Endometrial microvascular endothelial cells (primary cell): Measurements from ENCODE around the gene PTTG1IP2. TPM values are rescaled to one million over a fixed set of nuclear protein-coding genes. Genes with fewer than 3 reads are reported as not detected.
"Not testable (repeated sequence)": the region's sequence is repeated elsewhere in the genome, so short reads cannot be mapped to it uniquely, and the experiment has no call there.

ENCODE experiments used
- in situ Hi-C: cut with HindIII; loops from 2 replicates; pipeline ENCODE4 v1.10.0; 2017; ENCODE audit warnings: low sequenced_read_pairs, low pct_unique_long_range_greater_than_20kb; ENCODE audit errors: inconsistent ontology term
- total RNA-seq: library from RNA; depleted of rRNA; stranded (reverse); fragments of >200 nt; gene quantifications from one replicate; pipeline ENCODE4 v1.2.3, GENCODE V29; 2015; ENCODE audit errors: inconsistent ontology term

Gene PTTG1IP2
- total RNA-seq = not detected

GRCh38 chr7:90469554-90469953 lies at the start of gene PTTG1IP2:
TSS of gene PTTG1IP2 (plus strand) at chr7:90469639. CDS start at chr7:90469787, 148 bp downstream.
- in situ Hi-C loops = no loop called here

GRCh38 chr7:90421651-90422050 lies 47.8 kb upstream of the PTTG1IP2 start:
- in situ Hi-C loops = no loop called here

- in situ Hi-C loops = no loop called here
Observed at GRCh38 chr7:90424720-90425119, 44.7 kb upstream of the PTTG1IP2 start.

- in situ Hi-C loops = no loop called here
Observed at GRCh38 chr7:90425376-90425775, 44.1 kb upstream of the PTTG1IP2 start.

- in situ Hi-C loops = no loop called here
Observed at GRCh38 chr7:90430614-90431460, 38.6 kb upstream of the PTTG1IP2 start.

- in situ Hi-C loops = no loop called here
Observed at GRCh38 chr7:90432752-90433151, 36.7 kb upstream of the PTTG1IP2 start.

- in situ Hi-C loops = no loop called here
Observed at GRCh38 chr7:90433221-90433620, 36.2 kb upstream of the PTTG1IP2 start.

- in situ Hi-C loops = no loop called here
Observed at GRCh38 chr7:90445633-90446032, 23.8 kb upstream of the PTTG1IP2 start.

- in situ Hi-C loops = no loop called here
Observed at GRCh38 chr7:90446137-90446899, 23.1 kb upstream of the PTTG1IP2 start.

- in situ Hi-C loops = no loop called here
Observed at GRCh38 chr7:90453259-90453891, 16.1 kb upstream of the PTTG1IP2 start.

- in situ Hi-C loops = no loop called here
Observed at GRCh38 chr7:90453931-90454330, 15.5 kb upstream of the PTTG1IP2 start.

GRCh38 chr7:90455163-90456030 lies 14.0 kb upstream of the PTTG1IP2 start:
- in situ Hi-C loops = no loop called here

- in situ Hi-C loops = no loop called here
Observed at GRCh38 chr7:90458104-90458503, 11.3 kb upstream of the PTTG1IP2 start.

- in situ Hi-C loops = no loop called here
Observed at GRCh38 chr7:90459888-90460287, 9.6 kb upstream of the PTTG1IP2 start.

- in situ Hi-C loops = no loop called here
Observed at GRCh38 chr7:90461219-90461618, 8.2 kb upstream of the PTTG1IP2 start.

GRCh38 chr7:90463151-90463628 lies 6.2 kb upstream of the PTTG1IP2 start:
- in situ Hi-C loops = not testable (repeated sequence)

GRCh38 chr7:90465816-90466215 lies 3.6 kb upstream of the PTTG1IP2 start:
- in situ Hi-C loops = no loop called here

GRCh38 chr7:90472805-90473540 lies 3.5 kb downstream of the PTTG1IP2 start:
- in situ Hi-C loops = no loop called here
